Lower leg skin (tissue), 4 donors: Measurements from ENCODE around the gene SEMA3D. TPM values are rescaled to one million over a fixed set of nuclear protein-coding genes. Genes with fewer than 3 reads are reported as not detected.
A peak's percentile ranks its signal among the peaks of the same experiment; 100 is the strongest.

Source experiments
- DNase-seq, 2 donors: peaks; one replicate each; pipeline ENCODE4 v3.0.0-alpha.2; 2019; ENCODE audit warnings: low spot score in 2 of 2
- H3K4me3 ChIP-seq: fragments of 200-600 bp; sonication (generic); 2 replicates; pipeline ENCODE4 v1.5.1; 2017; ENCODE audit warnings: mild to moderate bottlenecking, low read depth; ENCODE audit not compliant: poor library complexity, severe bottlenecking
- POLR2A ChIP-seq, 2 donors: fragments of 450-650 bp; IDR thresholded peaks; one replicate each; pipeline ENCODE4 v1.6.1; 2016 to 2017; ENCODE audit warnings: antibody characterized with exemption in 2 of 2, mild to moderate bottlenecking in 1 of 2, moderate library complexity in 1 of 2
- WGBS, 2 donors: methylation state at CpG; one replicate each; pipeline ENCODE4 v1.1.5; 2018; 5-methylcytosine and 5-hydroxymethylcytosine counted together
- intact Hi-C: fragments of 100-400 bp; cut with DNase I; formaldehyde crosslinking; loops from one replicate; pipeline ENCODE4 v1.15.0; 2023; ENCODE audit warnings: low total_unique reads
- total RNA-seq, 4 donors: library from RNA; depleted of rRNA; stranded (reverse); fragments of >200 nt; gene quantifications; one replicate each; pipeline ENCODE4 v1.1.0, GENCODE V29; 2016
- TF ChIP-seq, protein P1 (sequence below), 3 donors: fragments of 450-650 bp; IDR thresholded peaks; one replicate each; pipeline ENCODE4 v1.5.1; 2016; ENCODE audit warnings: antibody characterized with exemption in 3 of 3, mild to moderate bottlenecking in 3 of 3, moderate library complexity in 2 of 3

Gene SEMA3D
- total RNA-seq = 1 to 10 TPM; 2.4 to 4.7 (median 2.7) TPM

DNA sequence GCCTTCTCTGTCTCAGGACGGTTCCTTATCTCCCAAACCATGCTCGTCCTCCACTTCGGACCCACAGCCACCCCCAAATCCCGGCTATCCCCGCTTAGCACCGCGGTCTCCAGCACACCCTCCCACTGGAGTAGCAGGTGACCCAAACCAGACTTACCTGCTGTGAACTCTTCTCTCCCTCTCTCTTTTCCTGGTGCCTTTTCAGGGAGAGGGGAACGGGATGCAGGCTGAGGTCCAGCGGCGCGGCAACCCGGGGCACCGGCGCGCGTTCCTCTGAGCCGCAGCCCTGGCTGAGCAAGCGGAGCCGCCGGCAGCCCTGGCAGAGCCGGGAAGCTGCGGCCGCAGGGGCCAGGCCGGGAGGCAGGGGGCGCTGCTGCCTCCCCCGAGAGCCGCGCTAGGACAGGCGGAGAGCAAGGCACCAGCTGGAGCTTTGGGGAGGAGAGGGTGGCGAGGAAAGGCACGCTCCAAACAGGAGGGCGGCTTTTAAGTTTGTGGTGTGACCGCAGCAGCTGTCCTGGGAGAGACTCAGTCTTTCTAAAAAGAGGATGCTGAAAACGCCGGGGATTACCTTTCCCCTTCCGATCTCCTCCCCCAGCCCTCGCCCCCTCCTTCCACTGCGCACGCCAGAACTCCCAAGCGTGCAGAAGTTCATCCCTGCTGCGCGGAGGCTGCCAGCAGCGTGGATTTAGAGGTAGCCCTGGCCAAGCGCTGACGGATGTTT, at the start of gene SEMA3D:
TSS of gene SEMA3D (minus strand) at position 536 of the 721 bp plus-strand sequence. CDS start 65,165 bp downstream, outside the sequence.
- TF ChIP-seq, protein P1, sequence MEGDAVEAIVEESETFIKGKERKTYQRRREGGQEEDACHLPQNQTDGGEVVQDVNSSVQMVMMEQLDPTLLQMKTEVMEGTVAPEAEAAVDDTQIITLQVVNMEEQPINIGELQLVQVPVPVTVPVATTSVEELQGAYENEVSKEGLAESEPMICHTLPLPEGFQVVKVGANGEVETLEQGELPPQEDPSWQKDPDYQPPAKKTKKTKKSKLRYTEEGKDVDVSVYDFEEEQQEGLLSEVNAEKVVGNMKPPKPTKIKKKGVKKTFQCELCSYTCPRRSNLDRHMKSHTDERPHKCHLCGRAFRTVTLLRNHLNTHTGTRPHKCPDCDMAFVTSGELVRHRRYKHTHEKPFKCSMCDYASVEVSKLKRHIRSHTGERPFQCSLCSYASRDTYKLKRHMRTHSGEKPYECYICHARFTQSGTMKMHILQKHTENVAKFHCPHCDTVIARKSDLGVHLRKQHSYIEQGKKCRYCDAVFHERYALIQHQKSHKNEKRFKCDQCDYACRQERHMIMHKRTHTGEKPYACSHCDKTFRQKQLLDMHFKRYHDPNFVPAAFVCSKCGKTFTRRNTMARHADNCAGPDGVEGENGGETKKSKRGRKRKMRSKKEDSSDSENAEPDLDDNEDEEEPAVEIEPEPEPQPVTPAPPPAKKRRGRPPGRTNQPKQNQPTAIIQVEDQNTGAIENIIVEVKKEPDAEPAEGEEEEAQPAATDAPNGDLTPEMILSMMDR (IDR thresholded peaks at IDR 0.05) = no peak
- no peak for TF ChIP-seq POLR2A (IDR thresholded peaks at IDR 0.05)
- H3K4me3 ChIP-seq = peak within 1 kb of the TSS; percentile 35
- intact Hi-C loops = no loop called here
- 1 to 2% methylated on average over 35 to 37 of the region's 45 CpGs for WGBS, 2 donors
- DNase-seq = peak; percentile 61 to 93

DNA sequence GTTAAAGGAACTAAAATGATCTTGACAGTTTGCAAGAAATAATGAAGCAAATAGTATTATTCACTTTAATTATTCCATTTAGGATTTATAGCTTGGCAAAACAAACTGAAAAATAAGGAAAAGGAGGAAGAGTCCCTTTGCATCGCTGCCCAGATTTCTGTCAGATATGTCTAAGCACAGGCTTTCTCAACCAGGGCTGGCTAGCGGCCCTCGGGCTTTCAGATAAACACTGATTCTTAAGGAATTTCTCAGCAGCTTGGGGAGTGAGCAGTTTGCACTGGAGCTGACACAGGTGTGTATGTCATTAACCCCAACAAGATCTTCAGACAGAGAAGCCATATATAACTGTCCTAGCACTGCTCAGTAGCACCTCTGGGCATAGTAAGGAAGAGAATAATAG, 47.9 kb upstream of the SEMA3D start:
- no peak overlapping the region for H3K4me3 ChIP-seq
- 65 to 75% methylated on average over 3 of the region's 3 CpGs for whole genome bisulfite sequencing, 2 donors
- no peak for TF ChIP-seq POLR2A (IDR thresholded peaks at IDR 0.05)
- TF ChIP-seq, protein P1 (IDR thresholded peaks at IDR 0.05) = no peak
- DNase-seq = no peak
- intact Hi-C loops = no loop called here

DNA sequence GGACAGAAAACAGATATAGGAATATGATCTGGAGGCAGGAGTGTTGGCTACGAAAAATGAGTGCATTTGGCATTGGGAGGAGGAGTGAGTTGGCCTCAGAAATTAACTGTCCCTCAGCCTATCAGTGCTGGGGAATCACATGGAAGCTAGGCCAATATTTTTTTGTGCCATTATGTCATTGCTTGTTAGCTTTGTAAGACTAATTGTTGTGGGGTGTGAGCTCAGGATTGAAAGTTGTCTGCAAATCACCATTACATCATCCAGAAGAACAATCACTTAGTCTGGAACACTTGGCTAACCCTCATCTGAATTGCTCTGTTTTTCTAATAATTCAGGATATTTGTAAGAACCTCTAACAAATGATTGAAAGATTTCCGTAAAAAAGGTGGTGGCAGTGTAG, 45.2 kb upstream of the SEMA3D start:
- WGBS, 2 donors = 71 to 75% methylated on average over 2 of the region's 2 CpGs
- no peak for TF ChIP-seq POLR2A (IDR thresholded peaks at IDR 0.05)
- TF ChIP-seq, protein P1 (IDR thresholded peaks at IDR 0.05) = no peak
- no peak for DNase-seq
- no peak overlapping the region for H3K4me3 ChIP-seq
- intact Hi-C loops = no loop called here

DNA sequence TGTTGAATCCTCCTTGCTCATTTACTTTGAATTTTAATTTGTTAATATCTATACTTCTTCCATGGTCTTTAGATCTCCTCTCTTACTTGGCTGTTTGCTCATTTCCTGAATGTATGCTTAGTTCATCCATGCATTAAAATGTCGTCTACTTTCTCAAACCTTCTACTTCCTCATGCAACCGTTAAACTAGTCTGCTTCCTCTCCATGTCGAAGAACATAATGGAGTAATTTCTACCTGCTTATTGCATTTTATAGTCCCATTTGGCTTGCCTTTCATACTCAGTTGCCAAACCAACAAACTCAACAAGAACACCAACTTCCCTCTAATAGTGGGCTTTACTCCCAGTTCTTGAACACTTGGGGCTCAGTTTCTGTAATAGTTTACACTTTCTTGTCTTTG, 43.8 kb upstream of the SEMA3D start:
- no peak overlapping the region for H3K4me3 ChIP-seq
- DNase-seq = no peak
- WGBS, 2 donors = 66 to 97% methylated on average over 3 of the region's 3 CpGs
- TF ChIP-seq POLR2A (IDR thresholded peaks at IDR 0.05) = no peak
- TF ChIP-seq, protein P1 (IDR thresholded peaks at IDR 0.05) = no peak
- intact Hi-C loops = no loop called here

DNA sequence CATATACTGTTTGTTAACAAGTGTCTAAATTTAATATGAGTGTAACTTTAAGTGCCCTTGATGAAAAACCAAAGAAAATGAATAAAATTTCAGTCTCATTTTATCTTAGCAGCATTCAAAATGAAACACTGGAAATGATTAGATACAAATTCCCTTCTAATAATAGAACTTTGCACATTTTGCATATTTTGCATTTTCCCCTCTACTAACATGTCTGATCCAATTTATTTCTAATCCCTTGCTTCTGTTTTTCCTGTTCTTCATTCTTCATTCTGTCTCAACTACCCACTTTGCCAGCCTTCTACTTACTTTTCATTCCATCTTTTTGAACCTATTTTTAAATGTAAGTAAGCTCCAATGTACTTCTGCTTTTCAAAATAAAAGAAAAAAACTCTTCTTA, 42.7 kb upstream of the SEMA3D start:
- no peak overlapping the region for H3K4me3 ChIP-seq
- intact Hi-C loops = no loop called here
- DNase-seq = no peak
- TF ChIP-seq POLR2A (IDR thresholded peaks at IDR 0.05) = no peak
- TF ChIP-seq, protein P1 (IDR thresholded peaks at IDR 0.05) = no peak
